ENCODE data around the gene NQO2. TPM values are rescaled to one million over a fixed set of nuclear protein-coding genes. Genes with fewer than 3 reads are reported as not detected.
A peak's percentile ranks its signal among the peaks of the same experiment; 100 is the strongest.

The NQO2 gene
- total and polyA plus RNA-seq, 2 of the 13 experiments (the other 11 are each of a cell fraction or from before 2014, with no cell fraction given): 32.2 to 56.5 TPM

GRCh38 chr6:3068329-3069214 lies 68.9 kb downstream of the NQO2 start, which contains the start of gene RIPK1 (continued):
- TF ChIP-seq ZNF512B (CRISPR knock-in tag; IDR thresholded peaks at IDR 0.05; ENCODE audit: borderline replicate concordance): peak; percentile 51
- no peak for TF ChIP-seq ZNF646 (CRISPR knock-in tag; IDR thresholded peaks at IDR 0.05)
- no peak; the same call in 1 of the 2 replicates for TF ChIP-seq EED (CRISPR knock-in tag; IDR thresholded peaks at IDR 0.05)
- TF ChIP-seq KMT2B (CRISPR knock-in tag; IDR thresholded peaks at IDR 0.05): peak; percentile 82; the same call in 1 of the 2 replicates
- 0 out of 2 replicates have a peak, but pooled peaks have one; percentile 49 for TF ChIP-seq POGK (CRISPR knock-in tag; conservative IDR thresholded peaks at IDR 0.05)
- TF ChIP-seq ZNF772 (CRISPR knock-in tag; IDR thresholded peaks at IDR 0.05): peak; percentile 78; the same call in 1 of the 2 replicates
- TF ChIP-seq MXD4 (CRISPR knock-in tag; IDR thresholded peaks at IDR 0.05): peak; percentile 55
- peak; percentile 76; the same call in 1 of the 2 replicates for TF ChIP-seq ZNF232 (CRISPR knock-in tag; IDR thresholded peaks at IDR 0.05; ENCODE audit: borderline replicate concordance)
- TF ChIP-seq SNAI1 (CRISPR knock-in tag; IDR thresholded peaks at IDR 0.05; ENCODE audit: borderline replicate concordance): peak; percentile 68; the same call in 1 of the 2 replicates
- no peak for TF ChIP-seq MLLT10 (CRISPR knock-in tag; IDR thresholded peaks at IDR 0.05)
- TF ChIP-seq PBX2 (CRISPR knock-in tag; IDR thresholded peaks at IDR 0.05): no peak
- no peak for TF ChIP-seq CSRNP2 (CRISPR knock-in tag; conservative IDR thresholded peaks at IDR 0.05; ENCODE audit: low read depth)
- no peak for TF ChIP-seq ZNF326 (CRISPR knock-in tag; IDR thresholded peaks at IDR 0.05; ENCODE audit: borderline replicate concordance)
